DMS79 (cell line): ENCODE data around the gene CASZ1.

Experiments
- DNase-seq: peaks from one replicate; lab custom pipeline; 2025; lab: John Stamatoyannopoulos, UW

Gene CASZ1

GRCh38 chr1:10724948-10725847 is 71.2 kb downstream of the CASZ1 start:
- peak; percentile 44 for DNase-seq

- no peak for DNase-seq
Observed at GRCh38 chr1:10724511-10724910, 71.9 kb downstream of the CASZ1 start.

- DNase-seq: peak; percentile 94
Observed at GRCh38 chr1:10724052-10724494, 72.4 kb downstream of the CASZ1 start.

GRCh38 chr1:10723317-10723716 is 73.1 kb downstream of the CASZ1 start:
- no peak for DNase-seq

- no peak for DNase-seq
Observed at GRCh38 chr1:10722803-10723202, 73.6 kb downstream of the CASZ1 start.

GRCh38 chr1:10721381-10722321 is 74.8 kb downstream of the CASZ1 start:
- no peak for DNase-seq

GRCh38 chr1:10720635-10721034 is 75.8 kb downstream of the CASZ1 start:
- no peak for DNase-seq

GRCh38 chr1:10718083-10718415 is 78.4 kb downstream of the CASZ1 start:
- DNase-seq: no peak

GRCh38 chr1:10717296-10718082 is 79.0 kb downstream of the CASZ1 start:
- no peak for DNase-seq

- no peak for DNase-seq
Observed at GRCh38 chr1:10716840-10717239, 79.6 kb downstream of the CASZ1 start.

- DNase-seq: no peak
Observed at GRCh38 chr1:10714337-10715114, 81.9 kb downstream of the CASZ1 start.

GRCh38 chr1:10713614-10714013 is 82.8 kb downstream of the CASZ1 start:
- DNase-seq: no peak

GRCh38 chr1:10712568-10713362 is 83.7 kb downstream of the CASZ1 start:
- DNase-seq: no peak

GRCh38 chr1:10710489-10710888 is 86.0 kb downstream of the CASZ1 start:
- DNase-seq: peak; percentile 55

GRCh38 chr1:10709646-10710045 is 86.8 kb downstream of the CASZ1 start:
- DNase-seq: no peak

GRCh38 chr1:10709165-10709564 is 87.3 kb downstream of the CASZ1 start:
- DNase-seq: no peak

GRCh38 chr1:10708757-10709156 is 87.7 kb downstream of the CASZ1 start:
- no peak for DNase-seq

- DNase-seq: no peak
Observed at GRCh38 chr1:10707208-10707607, 89.2 kb downstream of the CASZ1 start.

- DNase-seq: no peak
Observed at GRCh38 chr1:10706376-10706913, 90.0 kb downstream of the CASZ1 start.

- no peak for DNase-seq
Observed at GRCh38 chr1:10705953-10706352, 90.5 kb downstream of the CASZ1 start.
